NT2/D1 (cell line): ENCODE results near the gene PRKCB.

Source experiments
- DNase-seq: peaks from one replicate; pipeline ENCODE4 v3.0.0-alpha.2; 2011; ENCODE audit warnings: low read depth, low spot score
- H3K27me3 ChIP-seq: 2 replicates; pipeline ENCODE4 v1.6.0; 2011; ENCODE audit warnings: mild to moderate bottlenecking; ENCODE audit not compliant: insufficient read length, insufficient read depth
- H3K36me3 ChIP-seq: 2 replicates; pipeline ENCODE4 v1.6.1; 2011; ENCODE audit warnings: mild to moderate bottlenecking, low read length, mixed read lengths; ENCODE audit not compliant: insufficient read depth, insufficient read length
- H3K4me1 ChIP-seq: 2 replicates; pipeline ENCODE4 v1.5.1; 2011; ENCODE audit not compliant: insufficient read depth, insufficient read length
- H3K4me3 ChIP-seq: 2 replicates; pipeline ENCODE4 v1.5.1; 2011; ENCODE audit warnings: low read depth; ENCODE audit not compliant: insufficient read length
- H3K9ac ChIP-seq: 2 replicates; pipeline ENCODE4 v1.6.0; 2011; ENCODE audit warnings: low read depth; ENCODE audit not compliant: insufficient read length
- H3K9me3 ChIP-seq: 2 replicates; pipeline ENCODE4 v1.5.1; 2011; ENCODE audit warnings: mild to moderate bottlenecking, low read length; ENCODE audit not compliant: insufficient read depth
- SUZ12 ChIP-seq: IDR thresholded peaks from 2 replicates; pipeline ENCODE4 v1.6.1; 2011; ENCODE audit not compliant: insufficient read length, insufficient read depth; ENCODE audit errors: extremely low read depth
- YY1 ChIP-seq: IDR thresholded peaks from 2 replicates; pipeline ENCODE4 v1.6.1; 2011; ENCODE audit not compliant: insufficient read length, insufficient read depth
- ZNF274 ChIP-seq: IDR thresholded peaks from 2 replicates; pipeline ENCODE4 v1.6.1; 2011; ENCODE audit warnings: mild to moderate bottlenecking, low read depth, low read length

Gene PRKCB

DNA sequence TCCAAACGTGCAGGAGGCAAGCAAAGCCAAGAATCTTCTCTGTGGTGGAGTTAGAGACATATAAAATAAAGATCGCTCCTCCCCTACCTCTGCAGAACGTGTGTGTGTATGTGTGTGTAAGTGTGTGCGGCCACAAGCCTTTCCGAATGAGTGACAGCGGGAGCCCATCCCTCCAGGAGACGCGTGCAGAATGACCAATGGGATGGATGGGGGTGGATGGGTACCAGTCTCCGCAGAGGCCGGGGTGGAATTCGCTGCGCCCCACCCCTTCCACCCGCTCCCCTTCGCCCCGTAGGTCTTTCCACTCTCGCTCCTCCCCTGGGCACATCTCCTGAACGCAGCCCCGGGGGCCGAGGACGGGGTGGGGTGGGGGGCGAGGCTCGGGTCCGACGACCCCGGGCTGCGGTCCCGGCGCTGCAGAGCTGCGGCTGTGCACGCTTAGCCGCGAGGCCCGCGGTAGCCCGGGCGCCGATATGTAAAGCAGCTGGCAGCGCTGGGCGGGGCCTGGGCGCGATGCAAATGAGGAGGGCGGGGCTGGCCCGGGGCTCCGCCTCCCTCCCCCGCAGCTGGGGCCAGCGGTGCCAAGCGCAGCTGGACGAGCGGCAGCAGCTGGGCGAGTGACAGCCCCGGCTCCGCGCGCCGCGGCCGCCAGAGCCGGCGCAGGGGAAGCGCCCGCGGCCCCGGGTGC lies at the start of gene PRKCB:
TSS of gene PRKCB (plus strand) at position 594 of the 688 bp plus-strand sequence.
- H3K27me3 ChIP-seq = peaks cover 53% of the 10 kb centered on the region
- H3K4me1 ChIP-seq = peaks cover 5% of the 10 kb centered on the region
- no peaks in the 10 kb centered on the region for H3K36me3 ChIP-seq
- DNase-seq = peak; percentile 77
- TF ChIP-seq YY1 (no peak), SUZ12 (no peak), ZNF274 (no peak)
- H3K9me3 ChIP-seq = no peaks in the 10 kb centered on the region
- peak within 1 kb of the TSS; percentile 37 for H3K9ac ChIP-seq
- peak within 1 kb of the TSS; percentile 64 for H3K4me3 ChIP-seq

DNA sequence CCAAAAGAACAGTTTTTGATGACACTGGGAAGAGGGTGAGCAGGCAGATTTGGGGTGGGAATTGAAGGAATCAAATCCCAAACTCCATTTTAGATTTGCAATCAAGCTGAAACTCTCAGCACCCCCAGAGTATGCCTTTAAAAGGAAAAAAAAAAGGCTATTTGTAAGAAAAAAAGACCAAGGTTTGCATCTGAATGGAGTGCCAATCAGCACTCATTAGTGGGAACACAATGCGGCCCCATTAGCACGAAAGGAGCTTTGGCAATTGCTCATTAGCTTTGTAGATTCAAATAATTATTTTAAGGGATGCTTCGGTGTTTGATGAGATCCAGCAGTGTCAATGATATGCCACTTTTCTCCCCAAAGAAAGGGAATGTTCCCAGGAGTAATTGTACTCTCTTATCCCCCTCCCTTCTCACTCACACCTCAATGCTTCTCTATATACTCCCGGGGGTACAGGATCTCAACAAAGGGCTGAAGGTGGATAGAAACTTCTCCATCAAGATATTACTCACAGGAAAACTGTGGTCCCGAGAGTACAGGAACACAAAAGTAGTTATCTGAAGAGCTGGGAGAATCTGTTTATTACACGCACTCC lies 48.7 kb upstream of the PRKCB start:
- no peak for TF ChIP-seq YY1
- no peak for TF ChIP-seq SUZ12
- no peak for TF ChIP-seq ZNF274
- peak; percentile 85 for DNase-seq
- Histone ChIP-seq H3K4me3 (no peak overlapping the region), H3K9ac (no peak overlapping the region), H3K4me1 (peaks cover 5% of the 10 kb centered on the region), H3K27me3 (peaks cover 79% of the 10 kb centered on the region), H3K36me3 (no peaks in the 10 kb centered on the region), H3K9me3 (peaks cover 14% of the 10 kb centered on the region)

DNA sequence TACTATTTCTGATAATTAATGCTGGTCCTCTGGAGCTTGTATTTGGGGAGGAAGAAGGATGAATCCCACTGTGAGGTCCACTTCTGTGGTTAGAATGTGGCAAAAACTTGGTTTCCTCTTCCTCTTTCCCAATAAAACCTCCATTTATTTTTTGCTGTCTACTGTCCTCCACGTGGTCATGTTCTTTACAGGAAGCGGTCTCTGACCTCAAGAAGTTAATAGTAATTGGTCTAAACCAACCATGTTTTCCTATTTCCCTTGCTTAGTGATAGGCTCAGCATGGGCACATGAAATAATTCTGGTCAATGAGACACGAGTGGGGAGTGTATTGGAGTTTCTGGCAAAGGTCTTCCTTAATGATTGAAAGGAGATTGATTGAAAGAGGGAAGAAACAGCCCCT lies 47.1 kb upstream of the PRKCB start:
- H3K4me3 ChIP-seq = no peak overlapping the region
- peaks cover 84% of the 10 kb centered on the region for H3K27me3 ChIP-seq
- H3K9me3 ChIP-seq = peaks cover 14% of the 10 kb centered on the region
- H3K36me3 ChIP-seq = no peaks in the 10 kb centered on the region
- no peak overlapping the region for H3K9ac ChIP-seq
- H3K4me1 ChIP-seq = peaks cover 5% of the 10 kb centered on the region
- DNase-seq = no peak
- TF ChIP-seq SUZ12 = no peak

DNA sequence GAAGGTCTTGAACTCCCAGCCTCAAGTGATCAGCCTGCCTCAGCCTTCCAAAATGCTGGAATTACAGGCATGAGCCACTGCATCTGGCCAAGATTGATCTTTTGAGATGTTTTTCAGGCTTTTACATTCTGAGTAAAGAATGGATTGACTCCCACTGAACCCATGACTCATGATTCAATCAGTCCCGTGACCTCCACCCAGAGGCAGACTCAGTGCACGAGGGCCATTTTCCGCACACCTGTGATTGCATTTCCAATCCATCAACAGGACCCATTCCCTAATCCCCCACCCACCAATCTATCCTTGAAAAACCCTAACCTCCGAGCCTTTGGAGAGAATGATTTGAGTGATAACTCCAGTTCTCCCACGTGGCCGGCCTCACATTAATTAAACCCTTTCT lies 40.4 kb upstream of the PRKCB start:
- Histone ChIP-seq H3K4me1 (no peaks in the 10 kb centered on the region), H3K9me3 (no peaks in the 10 kb centered on the region), H3K9ac (no peak overlapping the region), H3K27me3 (peaks cover 24% of the 10 kb centered on the region), H3K4me3 (no peak overlapping the region), H3K36me3 (no peaks in the 10 kb centered on the region)
- DNase-seq = no peak
- TF ChIP-seq ZNF274 = no peak
- no peak for TF ChIP-seq YY1
- no peak for TF ChIP-seq SUZ12

DNA sequence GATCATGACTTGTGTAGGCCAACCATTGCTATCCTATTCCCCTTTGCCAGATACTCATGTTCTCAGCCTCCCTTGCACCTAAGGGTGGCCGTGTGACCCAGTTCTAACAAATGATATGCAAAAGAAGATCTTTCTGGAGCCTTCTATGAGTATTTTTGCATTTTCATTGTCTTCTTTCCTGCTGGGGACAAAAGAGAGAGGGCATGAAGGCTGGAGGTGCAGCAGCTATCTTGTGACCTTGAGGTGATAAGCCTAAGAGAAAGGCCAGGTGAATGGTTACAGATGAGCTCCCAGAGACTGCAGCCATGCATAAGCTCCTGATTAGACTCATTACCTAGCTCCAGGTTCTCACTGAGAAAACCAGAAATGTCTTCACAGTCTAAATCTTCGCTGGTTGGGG lies 38.8 kb upstream of the PRKCB start:
- peaks cover 10% of the 10 kb centered on the region for H3K27me3 ChIP-seq
- H3K9me3 ChIP-seq = no peaks in the 10 kb centered on the region
- no peaks in the 10 kb centered on the region for H3K36me3 ChIP-seq
- DNase-seq = no peak
- no peak for TF ChIP-seq ZNF274
- H3K4me1 ChIP-seq = no peaks in the 10 kb centered on the region
- no peak overlapping the region for H3K4me3 ChIP-seq
- no peak overlapping the region for H3K9ac ChIP-seq

DNA sequence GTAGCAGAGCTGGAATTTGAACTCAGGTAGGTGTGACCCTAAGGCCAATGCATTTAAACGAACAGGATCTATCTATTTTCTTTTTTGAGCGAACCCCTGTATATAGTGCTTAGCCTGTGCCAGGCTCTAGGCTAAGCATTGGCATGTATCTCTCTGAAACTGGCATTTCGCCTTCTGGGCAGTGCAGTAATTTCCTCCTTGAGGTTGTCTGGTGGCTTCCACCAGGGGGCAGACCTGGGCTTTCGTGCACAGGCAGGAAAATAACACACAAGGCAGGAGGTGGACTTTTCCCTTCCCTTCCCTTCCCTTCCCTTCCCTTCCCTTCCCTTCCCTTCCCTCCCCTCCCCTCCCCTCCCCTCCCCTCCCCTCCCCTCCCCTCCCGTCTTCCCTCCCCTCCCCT lies 34.4 kb upstream of the PRKCB start:
- no peak overlapping the region for H3K4me3 ChIP-seq
- no peaks in the 10 kb centered on the region for H3K27me3 ChIP-seq
- H3K9ac ChIP-seq = no peak overlapping the region
- peak; percentile 68 for DNase-seq
- no peak for TF ChIP-seq ZNF274
- TF ChIP-seq SUZ12 = no peak
- TF ChIP-seq YY1 = no peak
- no peaks in the 10 kb centered on the region for H3K9me3 ChIP-seq
- H3K4me1 ChIP-seq = no peaks in the 10 kb centered on the region
- H3K36me3 ChIP-seq = no peaks in the 10 kb centered on the region

DNA sequence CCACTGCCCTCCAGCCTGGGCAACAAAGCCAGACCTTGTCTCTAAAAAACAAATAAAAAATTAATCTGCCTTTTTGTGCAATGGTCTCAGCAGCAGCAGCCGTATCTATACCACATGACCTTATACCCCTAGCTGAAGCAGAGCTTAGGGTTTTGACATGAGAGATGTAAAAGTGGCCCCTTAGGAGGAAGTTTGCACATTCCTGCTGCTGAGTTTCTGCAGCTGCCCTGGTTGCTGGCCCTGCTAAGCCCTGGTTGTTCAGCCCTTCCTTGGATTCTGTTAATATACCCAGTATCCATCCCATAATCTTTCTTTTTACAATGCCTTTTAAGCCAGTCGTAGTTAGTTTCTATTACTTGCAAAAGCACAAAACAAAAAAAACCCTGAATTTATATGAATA lies 33.0 kb upstream of the PRKCB start:
- DNase-seq = no peak
- Histone ChIP-seq H3K27me3 (no peaks in the 10 kb centered on the region), H3K36me3 (no peaks in the 10 kb centered on the region), H3K9ac (no peak overlapping the region), H3K4me1 (no peaks in the 10 kb centered on the region), H3K9me3 (no peaks in the 10 kb centered on the region), H3K4me3 (no peak overlapping the region)
- TF ChIP-seq ZNF274 (no peak), SUZ12 (no peak), YY1 (no peak)
